Activated naive CD4-positive, alpha-beta T cell treated with anti-CD3 and anti-CD28 coated beads for 36 hours (primary cell): ENCODE data around the gene OR2T3. TPM values are rescaled to one million over a fixed set of nuclear protein-coding genes. Genes with fewer than 3 reads are reported as not detected.
"Not testable (repeated sequence)": the region's sequence is repeated elsewhere in the genome, so short reads cannot be mapped to it uniquely, and the experiment has no call there.

Experiments
- CTCF ChIA-PET: fragments of 350-600 bp; sonication (Branson Sonifier 250); formaldehyde crosslinking; loops from one replicate; lab custom pipeline; 2021; ENCODE audit warnings: antibody characterized with exemption; lab: Charles Lee
- DNase-seq: peaks from one replicate; pipeline ENCODE4 v3.0.0-alpha.2; 2020
- H3K27ac Mint-ChIP-seq: one replicate; pipeline ENCODE4 v1.8.0; 2021; ENCODE audit warnings: mild to moderate bottlenecking, mixed read lengths
- H3K27me3 Mint-ChIP-seq: one replicate; pipeline ENCODE4 v1.8.0; 2021; ENCODE audit warnings: low read depth, mixed read lengths
- H3K36me3 Mint-ChIP-seq: one replicate; pipeline ENCODE4 v1.8.0; 2021; ENCODE audit warnings: low read depth, mixed read lengths
- H3K4me1 Mint-ChIP-seq: one replicate; pipeline ENCODE4 v1.8.0; 2021; ENCODE audit warnings: low read depth, mixed read lengths
- H3K4me3 Mint-ChIP-seq: one replicate; pipeline ENCODE4 v1.8.0; 2021; ENCODE audit warnings: mild to moderate bottlenecking, moderate library complexity, mixed read lengths
- H3K9me3 Mint-ChIP-seq: one replicate; pipeline ENCODE4 v1.8.0; 2021; ENCODE audit warnings: mixed read lengths
- intact Hi-C: fragments of 100-400 bp; cut with micrococcal nuclease; formaldehyde crosslinking; loops from one replicate; pipeline ENCODE4 v1.15.1; 2023
- total RNA-seq, 2 experiments: library from RNA; stranded (reverse); gene quantifications; one replicate each; pipeline ENCODE4 v1.2.3, GENCODE V29; 2021

Gene OR2T3
- total RNA-seq, 2 experiments from 2014 or later: not detected

GRCh38 chr1:248496661-248497060, 23.5 kb downstream of the OR2T3 start:
- H3K36me3 Mint-ChIP-seq, H3K27ac Mint-ChIP-seq, H3K4me1 Mint-ChIP-seq, H3K4me3 Mint-ChIP-seq, H3K9me3 Mint-ChIP-seq, intact Hi-C loops, H3K27me3 Mint-ChIP-seq, CTCF ChIA-PET, DNase-seq: not testable (repeated sequence)

- CTCF ChIA-PET, H3K9me3 Mint-ChIP-seq, H3K27me3 Mint-ChIP-seq, H3K36me3 Mint-ChIP-seq, H3K4me1 Mint-ChIP-seq, intact Hi-C loops, DNase-seq, H3K27ac Mint-ChIP-seq, H3K4me3 Mint-ChIP-seq: not testable (repeated sequence)
These were observed 27.3 kb downstream of the OR2T3 start for GRCh38 chr1:248500305-248501035.

GRCh38 chr1:248507773-248508172, 34.6 kb downstream of the OR2T3 start, which contains the start of gene OR2G6:
Gene OR2G6, plus strand, starts transcription at chr1:248508073. Its CDS starts 13,574 bp downstream, at chr1:248521647.
- H3K4me3 Mint-ChIP-seq, DNase-seq, H3K27ac Mint-ChIP-seq, H3K27me3 Mint-ChIP-seq, intact Hi-C loops, CTCF ChIA-PET, H3K9me3 Mint-ChIP-seq, H3K36me3 Mint-ChIP-seq, H3K4me1 Mint-ChIP-seq: not testable (repeated sequence)

GRCh38 chr1:248510217-248510616, 37.1 kb downstream of the OR2T3 start:
- CTCF ChIA-PET, H3K36me3 Mint-ChIP-seq, DNase-seq, H3K27ac Mint-ChIP-seq, H3K4me1 Mint-ChIP-seq, H3K4me3 Mint-ChIP-seq, H3K9me3 Mint-ChIP-seq, intact Hi-C loops, H3K27me3 Mint-ChIP-seq: not testable (repeated sequence)

DNA sequence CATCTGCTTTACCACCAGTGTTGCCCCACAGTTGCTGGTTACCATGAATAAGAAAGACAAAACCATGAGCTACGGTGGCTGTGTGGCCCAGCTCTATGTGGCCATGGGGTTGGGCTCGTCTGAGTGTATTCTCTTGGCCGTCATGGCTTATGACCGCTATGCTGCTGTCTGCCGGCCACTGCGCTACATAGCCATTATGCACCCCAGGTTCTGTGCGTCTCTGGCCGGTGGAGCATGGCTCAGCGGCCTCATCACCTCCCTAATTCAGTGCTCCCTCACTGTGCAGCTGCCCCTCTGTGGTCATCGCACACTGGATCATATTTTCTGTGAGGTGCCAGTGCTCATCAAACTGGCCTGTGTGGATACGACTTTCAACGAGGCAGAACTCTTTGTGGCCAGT, 48.7 kb downstream of the OR2T3 start:
- CTCF ChIA-PET: no interaction called here
- intact Hi-C loops: no loop called here
- H3K4me1 Mint-ChIP-seq: no peaks in the 10 kb centered on the region
- H3K27ac Mint-ChIP-seq: no peak overlapping the region
- DNase-seq: no peak
- H3K27me3 Mint-ChIP-seq: no peaks in the 10 kb centered on the region
- H3K9me3 Mint-ChIP-seq: peaks cover 1% of the 10 kb centered on the region
- H3K4me3 Mint-ChIP-seq: no peak overlapping the region
- no peaks in the 10 kb centered on the region for H3K36me3 Mint-ChIP-seq

Other genes with a start within 250 kb of the OR2T3 start
- not detected for gene OR2M4, start 241.9 kb upstream of the OR2T3 start, total RNA-seq
- gene OR2T33, start 195.4 kb upstream of the OR2T3 start, total RNA-seq: not detected
- not detected for gene OR2T12, start 169.9 kb upstream of the OR2T3 start, total RNA-seq
- not detected for gene OR2M7, start 148.8 kb upstream of the OR2T3 start, total RNA-seq
- gene OR14C36, start 124.6 kb upstream of the OR2T3 start, total RNA-seq: not detected
- gene OR2T4, start 111.7 kb upstream of the OR2T3 start, total RNA-seq: not detected
- not detected for gene OR2T6, start 97.6 kb upstream of the OR2T3 start, total RNA-seq
- not detected for gene OR2T1, start 70.3 kb upstream of the OR2T3 start, total RNA-seq
- gene OR2T2, start 27.7 kb upstream of the OR2T3 start, total RNA-seq: not detected
- gene OR2T5, start 15.2 kb downstream of the OR2T3 start, total RNA-seq: not detected
- not detected for gene OR2G6, start 34.7 kb downstream of the OR2T3 start, total RNA-seq
- not detected for gene OR2T29, start 89.4 kb downstream of the OR2T3 start, total RNA-seq
- not detected for gene OR2T34, start 101.4 kb downstream of the OR2T3 start, total RNA-seq
- gene OR2T10, start 124.3 kb downstream of the OR2T3 start, total RNA-seq: not detected
- not detected for gene OR2T11, start 161.7 kb downstream of the OR2T3 start, total RNA-seq
- gene OR2T35, start 171.9 kb downstream of the OR2T3 start, total RNA-seq: not detected
- gene OR2T27, start 182.2 kb downstream of the OR2T3 start, total RNA-seq: not detected
- gene OR14I1, start 229.4 kb downstream of the OR2T3 start, total RNA-seq: not detected